GM12878 (cell line): ENCODE results near the gene TXNRD1. TPM values are rescaled to one million over a fixed set of nuclear protein-coding genes. Genes with fewer than 3 reads are reported as not detected.

Source experiments
- ATAC-seq: fragments of 200-7000 bp; cut with Tn5 transposase; 3 replicates; pipeline ENCODE4 v1.9.1; 2020; ENCODE audit warnings: mild to moderate bottlenecking, moderate library complexity
- BruUV-seq: library from RNA; stranded (reverse); fragments of 400-500 nt; replicated peaks from 2 replicates; lab custom pipeline; 2021; lab: Mats Ljungman, UMichigan
- CTCF ChIA-PET: fragments of 300-600 bp; sonication (Branson Sonifier 250); formaldehyde crosslinking; extraction: SDS; loops from one replicate; lab custom pipeline; 2021; ENCODE audit warnings: inconsistent platforms; lab: Yijun Ruan, JAX
- POLR2A ChIA-PET: fragments of 350-600 bp; formaldehyde crosslinking; extraction: SDS; loops from one replicate; lab custom pipeline; 2021; ENCODE audit warnings: inconsistent platforms; lab: Charles Lee
- RAD21 ChIA-PET: fragments of 300-600 bp; sonication (Branson Sonifier 250); formaldehyde crosslinking; loops from one replicate; lab custom pipeline; 2023; ENCODE audit warnings: antibody characterized with exemption; ENCODE audit not compliant: unreplicated experiment; lab: Charles Lee
- SMC1A ChIA-PET: fragments of 300-600 bp; sonication (Branson Sonifier 250); formaldehyde crosslinking; loops from one replicate; lab custom pipeline; 2023; ENCODE audit not compliant: unreplicated experiment, uncharacterized antibody; lab: Charles Lee
- DNase-seq: peaks from one replicate; pipeline ENCODE4 v3.0.0-alpha.2; 2011; ENCODE audit warnings: low read depth, low spot score
- FAIRE-seq: peaks from 3 replicates; lab custom pipeline; 2011; peaks lifted over from hg19 to GRCh38; lab: Jason Lieb, UNC
- H2AFZ ChIP-seq: 2 replicates; pipeline ENCODE4 v1.6.0; 2011; ENCODE audit warnings: low read depth, low read length, control low read depth; ENCODE audit not compliant: control insufficient read depth
- H3K27ac ChIP-seq: 2 replicates; pipeline ENCODE4 v1.5.1; 2011; ENCODE audit warnings: control low read depth; ENCODE audit not compliant: control insufficient read depth, insufficient read depth
- H3K27me3 ChIP-seq, 2 experiments: replicated peaks in 1 of 2; 2 replicates each; pipeline versions ENCODE4 v1.6.0 to v1.6.1; 2011; ENCODE audit warnings: low read length in 1 of 2; ENCODE audit not compliant: control insufficient read depth in 2 of 2, insufficient read depth in 2 of 2
- H3K36me3 ChIP-seq, 2 experiments: 2 replicates each; pipeline ENCODE4 v1.5.1; 2011; ENCODE audit warnings: low read length in 1 of 2; ENCODE audit not compliant: control insufficient read depth in 2 of 2, insufficient read depth in 2 of 2
- H3K4me1 ChIP-seq: 2 replicates; pipeline ENCODE4 v1.6.1; 2011; ENCODE audit warnings: mild to moderate bottlenecking, low read length, moderate library complexity, mixed read lengths; ENCODE audit not compliant: control insufficient read depth, insufficient read depth
- H3K4me2 ChIP-seq: 2 replicates; pipeline ENCODE4 v1.6.0; 2011; ENCODE audit warnings: control low read depth; ENCODE audit not compliant: control insufficient read depth, insufficient read depth
- H3K4me3 ChIP-seq: fragments of 200-600 bp; sonication (generic); 2 replicates; pipeline ENCODE4 v1.5.1; 2016
- H3K79me2 ChIP-seq: 2 replicates; pipeline ENCODE4 v1.6.0; 2011; ENCODE audit warnings: low read length; ENCODE audit not compliant: control insufficient read depth, insufficient read depth
- H3K9ac ChIP-seq: 2 replicates; pipeline ENCODE4 v1.8.0; 2011; ENCODE audit warnings: low read length, control low read depth, mixed read lengths; ENCODE audit not compliant: control insufficient read depth, insufficient read depth
- H3K9me3 ChIP-seq: replicated peaks from 3 replicates; pipeline ENCODE4 v1.5.1; 2011; ENCODE audit warnings: mild to moderate bottlenecking, low read length; ENCODE audit not compliant: control insufficient read depth, insufficient read depth
- H4K20me1 ChIP-seq: 2 replicates; pipeline ENCODE4 v1.6.0; 2011; ENCODE audit not compliant: control insufficient read depth, insufficient read depth
- CHD2 ChIP-seq: IDR thresholded peaks from 2 replicates; pipeline ENCODE4 v1.6.1; 2011; ENCODE audit warnings: low read depth, low read length, improper control_type of control experiment, borderline replicate concordance
- NRF1 ChIP-seq: conservative IDR thresholded peaks from 2 replicates; pipeline ENCODE4 v1.6.1; 2011; ENCODE audit warnings: mild to moderate bottlenecking, low read depth, low read length, improper control_type of control experiment
- PKNOX1 ChIP-seq: fragments of 450-650 bp; IDR thresholded peaks from 2 replicates; pipeline ENCODE4 v1.6.1; 2016; ENCODE audit warnings: mild to moderate bottlenecking
- RFX5 ChIP-seq: IDR thresholded peaks from 2 replicates; pipeline ENCODE4 v1.6.1; 2011; ENCODE audit warnings: low read depth, low read length, improper control_type of control experiment
- WGBS: methylation state at CpG from one replicate; pipeline ENCODE4 v1.1.6; 2016; ENCODE audit warnings: low lambda C conversion rate; ENCODE audit not compliant: insufficient replicate concordance, insufficient coverage; ENCODE audit errors: missing lambda C conversion rate; 5-methylcytosine and 5-hydroxymethylcytosine counted together
- in situ Hi-C: fragments of 300-500 bp; cut with MboI; formaldehyde crosslinking; loops from 9 replicates; pipeline ENCODE4 v1.14.3; 2018; ENCODE audit warnings: mixed read lengths
- intact Hi-C: fragments of 100-400 bp; cut with micrococcal nuclease; formaldehyde crosslinking; loops from one replicate; pipeline ENCODE4 v1.14.2; 2022; ENCODE audit not compliant: unreplicated experiment
- polyA plus RNA-seq, 11 experiments: library from polyadenylated mRNA; depleted of rRNA in 4 of 11; unstranded in 6 of 11; stranded (reverse) in 5 of 11; fragments of >200 nt; fragmentation: Nextera tagmentation in 4 of 11; fragmentation: Illumina TruSeq in 1 of 11; extraction: Ambion mirVana in 4 of 11; extraction: Trizol in 1 of 11; gene quantifications; 1 replicate in 1 of 11; 2 replicates in 10 of 11; pipeline versions ENCODE4 v1.2.1 to v1.2.3, GENCODE V29; 2011 to 2016; ENCODE audit warnings: inconsistent platforms in 2 of 11, missing spikeins in 2 of 11, low read depth in 1 of 11
- total RNA-seq, 4 experiments: library from RNA; depleted of rRNA in 3 of 4; stranded (reverse); fragments of >200 nt in 3 of 4; fragmentation: Illumina TruSeq in 1 of 4; extraction: Trizol in 1 of 4; gene quantifications; 2 replicates each; pipeline versions ENCODE4 v1.2.1 to v1.2.3, GENCODE V29; 2013 to 2021

Gene TXNRD1
- total and polyA plus RNA-seq, 10 of the 15 experiments (the other 5 are each of a cell fraction or from before 2014, with no cell fraction given), result 52.6 to 84.6 (median 67.8) TPM

- CTCF ChIA-PET, result interaction anchor here (0.6 to 0.8 kb wide), 3 partner anchors 29 to 100 kb away, joined by 3 read pairs; no protein-coding TSS in a partner anchor
- no peak overlapping the region for H3K9ac ChIP-seq
- in situ Hi-C loops (no loop called here), intact Hi-C loops (no loop called here)
- H4K20me1 ChIP-seq, result no peaks in the 10 kb centered on the region
- no peak overlapping the region for H2AFZ ChIP-seq
- RAD21 ChIA-PET, result interaction anchor here (0.6 to 0.9 kb wide), 2 partner anchors 31 to 712 kb away, joined by 3 to 4 read pairs; no protein-coding TSS in a partner anchor
- no peaks in the 10 kb centered on the region for H3K27me3 ChIP-seq
- H3K27ac ChIP-seq, result no peak overlapping the region
- BruUV-seq, result no TSS peak
- ATAC-seq, result no peak
- H3K9me3 ChIP-seq, result no peaks in the 10 kb centered on the region
- no peaks in the 10 kb centered on the region for H3K79me2 ChIP-seq
- SMC1A ChIA-PET, result interaction anchor here (0.6 to 0.7 kb wide), 3 partner anchors 104 to 227 kb away, joined by 3 read pairs; no protein-coding TSS in a partner anchor
- no peaks in the 10 kb centered on the region for H3K4me1 ChIP-seq
- WGBS, result 0% methylated on average over 1 of the region's 1 CpG
- no peak for FAIRE-seq
- DNase-seq, result no peak
- no peak for TF ChIP-seq RFX5
- no peak for TF ChIP-seq NRF1
- TF ChIP-seq PKNOX1, result no peak
- no peak for TF ChIP-seq CHD2
- POLR2A ChIA-PET, result interaction anchor here (0.7 kb wide), 1 partner anchor 510 kb away, joined by 3 read pairs; no protein-coding TSS in a partner anchor
- no peak overlapping the region for H3K4me3 ChIP-seq
- no peak overlapping the region for H3K4me2 ChIP-seq
- peaks cover 12 to 36% of the 10 kb centered on the region in 2 experiments for H3K36me3 ChIP-seq
Measured at GRCh38 chr12:104319918-104320626, 104.5 kb downstream of the TXNRD1 start.
